RWPE2 (cell line): ENCODE measurements around the gene IL9.
A peak's percentile ranks its signal among the peaks of the same experiment; 100 is the strongest.

Experiments used
- ATAC-seq: fragments of 200-7000 bp; cut with Tn5 transposase; 3 replicates; pipeline ENCODE4 v1.9.1; 2021; ENCODE audit warnings: low read depth
- DNase-seq: peaks from one replicate; pipeline ENCODE4 v3.0.0-alpha.2; 2020; ENCODE audit warnings: low spot score
- H3K27ac ChIP-seq: fragments of 450-650 bp; 2 replicates; pipeline ENCODE4 v1.5.1; 2017; ENCODE audit warnings: mild to moderate bottlenecking; ENCODE audit not compliant: poor library complexity, severe bottlenecking
- H3K27me3 ChIP-seq: fragments of 250-450 bp; sonication (Bioruptor Pico); 2 replicates; pipeline ENCODE4 v1.5.1; 2021; ENCODE audit warnings: mild to moderate bottlenecking, moderate library complexity; ENCODE audit not compliant: insufficient read depth, poor library complexity, severe bottlenecking
- H3K36me3 ChIP-seq: fragments of 250-450 bp; sonication (Bioruptor Pico); 2 replicates; pipeline ENCODE4 v1.5.1; 2020; ENCODE audit warnings: low read depth, mild to moderate bottlenecking, moderate library complexity
- H3K4me1 ChIP-seq: fragments of 250-450 bp; sonication (Bioruptor Pico); 2 replicates; pipeline ENCODE4 v1.5.1; 2021; ENCODE audit warnings: mild to moderate bottlenecking, moderate library complexity; ENCODE audit not compliant: insufficient read depth, poor library complexity, severe bottlenecking
- H3K4me3 ChIP-seq: fragments of 250-450 bp; sonication (Bioruptor Pico); 2 replicates; pipeline ENCODE4 v1.5.1; 2021; ENCODE audit warnings: mild to moderate bottlenecking, moderate library complexity; ENCODE audit not compliant: severe bottlenecking
- H3K9me3 ChIP-seq: fragments of 250-450 bp; sonication (Bioruptor Pico); 2 replicates; pipeline ENCODE4 v1.5.1; 2021; ENCODE audit warnings: mild to moderate bottlenecking, moderate library complexity; ENCODE audit not compliant: severe bottlenecking
- TF ChIP-seq, protein P1 (sequence below): fragments of 450-650 bp; IDR thresholded peaks from one replicate; pipeline ENCODE4 v1.5.1; 2017; ENCODE audit warnings: mild to moderate bottlenecking, moderate library complexity; ENCODE audit not compliant: poor library complexity, severe bottlenecking

Gene IL9

GRCh38 chr5:135887881-135888614 lies 7.6 kb downstream of the IL9 start:
- no peak for DNase-seq
- TF ChIP-seq, protein P1, sequence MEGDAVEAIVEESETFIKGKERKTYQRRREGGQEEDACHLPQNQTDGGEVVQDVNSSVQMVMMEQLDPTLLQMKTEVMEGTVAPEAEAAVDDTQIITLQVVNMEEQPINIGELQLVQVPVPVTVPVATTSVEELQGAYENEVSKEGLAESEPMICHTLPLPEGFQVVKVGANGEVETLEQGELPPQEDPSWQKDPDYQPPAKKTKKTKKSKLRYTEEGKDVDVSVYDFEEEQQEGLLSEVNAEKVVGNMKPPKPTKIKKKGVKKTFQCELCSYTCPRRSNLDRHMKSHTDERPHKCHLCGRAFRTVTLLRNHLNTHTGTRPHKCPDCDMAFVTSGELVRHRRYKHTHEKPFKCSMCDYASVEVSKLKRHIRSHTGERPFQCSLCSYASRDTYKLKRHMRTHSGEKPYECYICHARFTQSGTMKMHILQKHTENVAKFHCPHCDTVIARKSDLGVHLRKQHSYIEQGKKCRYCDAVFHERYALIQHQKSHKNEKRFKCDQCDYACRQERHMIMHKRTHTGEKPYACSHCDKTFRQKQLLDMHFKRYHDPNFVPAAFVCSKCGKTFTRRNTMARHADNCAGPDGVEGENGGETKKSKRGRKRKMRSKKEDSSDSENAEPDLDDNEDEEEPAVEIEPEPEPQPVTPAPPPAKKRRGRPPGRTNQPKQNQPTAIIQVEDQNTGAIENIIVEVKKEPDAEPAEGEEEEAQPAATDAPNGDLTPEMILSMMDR = no peak
- Histone ChIP-seq H3K4me3 (no peak overlapping the region), H3K9me3 (no peaks in the 10 kb centered on the region), H3K36me3 (no peaks in the 10 kb centered on the region), H3K27ac (no peak overlapping the region), H3K27me3 (no peaks in the 10 kb centered on the region), H3K4me1 (no peaks in the 10 kb centered on the region)
- ATAC-seq = peak; percentile 60

- Histone ChIP-seq H3K27ac (no peak overlapping the region), H3K9me3 (no peaks in the 10 kb centered on the region), H3K4me3 (no peak overlapping the region), H3K27me3 (no peaks in the 10 kb centered on the region), H3K4me1 (no peaks in the 10 kb centered on the region), H3K36me3 (no peaks in the 10 kb centered on the region)
- TF ChIP-seq, protein P1 = peak; percentile 98
- DNase-seq = no peak
- peak; percentile 94 for ATAC-seq
Measured at GRCh38 chr5:135887447-135887864, 8.2 kb downstream of the IL9 start.

DNA sequence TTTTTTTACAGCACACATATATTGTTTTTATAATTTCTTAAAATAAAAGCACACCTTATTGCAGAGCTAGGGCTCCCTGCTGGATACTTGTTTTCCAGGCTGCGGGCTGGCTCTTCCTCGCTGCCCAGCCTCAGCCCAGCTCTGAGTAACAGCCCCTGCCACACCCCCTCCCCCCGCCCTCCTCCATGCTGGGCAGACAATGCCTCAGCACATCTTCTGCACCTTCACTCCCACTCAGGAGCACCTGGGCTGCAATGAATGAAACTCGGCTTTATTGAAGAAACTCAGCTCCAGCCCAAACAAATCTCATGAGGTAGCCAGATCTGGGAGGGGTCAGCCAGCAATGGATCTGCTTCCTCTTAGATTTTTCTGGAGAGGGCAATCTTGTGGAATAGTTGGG lies 9.5 kb downstream of the IL9 start:
- Histone ChIP-seq H3K4me1 (no peaks in the 10 kb centered on the region), H3K27me3 (peaks cover 8% of the 10 kb centered on the region), H3K9me3 (no peaks in the 10 kb centered on the region), H3K27ac (no peak overlapping the region), H3K36me3 (no peaks in the 10 kb centered on the region), H3K4me3 (no peak overlapping the region)
- ATAC-seq (no peak), DNase-seq (no peak)
- TF ChIP-seq, protein P1 = no peak

- Histone ChIP-seq H3K27ac (no peak overlapping the region), H3K4me1 (no peaks in the 10 kb centered on the region), H3K9me3 (no peaks in the 10 kb centered on the region), H3K27me3 (peaks cover 8% of the 10 kb centered on the region), H3K4me3 (no peak overlapping the region), H3K36me3 (no peaks in the 10 kb centered on the region)
- ATAC-seq = no peak
- DNase-seq = no peak
- TF ChIP-seq, protein P1 = no peak
Measured at GRCh38 chr5:135885031-135885430, 10.6 kb downstream of the IL9 start.

DNA sequence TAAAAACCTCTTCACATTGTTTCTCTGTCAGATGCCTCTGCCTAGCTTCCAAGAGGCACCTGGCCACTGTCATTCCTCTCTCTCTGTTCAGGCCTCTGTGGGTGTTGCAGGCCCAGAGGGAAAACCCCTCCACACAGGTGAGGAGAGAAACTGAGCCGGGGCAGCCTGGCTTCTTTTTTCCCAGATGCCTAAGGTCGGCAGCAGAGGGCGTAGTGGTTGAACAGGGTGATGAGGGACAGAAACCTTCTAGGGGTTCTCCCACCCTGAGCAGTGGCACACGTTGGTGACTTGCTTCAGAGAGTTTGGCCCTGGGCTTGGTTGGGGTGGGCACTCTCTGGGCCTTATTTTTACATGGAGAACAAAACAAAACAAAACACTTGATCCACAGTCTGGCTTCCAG lies 12.2 kb downstream of the IL9 start:
- ATAC-seq (no peak), DNase-seq (no peak)
- Histone ChIP-seq H3K4me3 (no peak overlapping the region), H3K27ac (no peak overlapping the region), H3K4me1 (no peaks in the 10 kb centered on the region), H3K9me3 (no peaks in the 10 kb centered on the region), H3K36me3 (no peaks in the 10 kb centered on the region), H3K27me3 (peaks cover 8% of the 10 kb centered on the region)
- TF ChIP-seq, protein P1 = peak; percentile 14
